RCC 7860 (cell line): ENCODE measurements around the gene SIL1.
"Not testable (repeated sequence)": the region's sequence is repeated elsewhere in the genome, so short reads cannot be mapped to it uniquely, and the experiment has no call there.

Source experiments
- DNase-seq: peaks from one replicate; pipeline ENCODE4 v3.0.0-alpha.2; 2015; ENCODE audit warnings: low spot score
- FAIRE-seq: peaks from 2 replicates; lab custom pipeline; 2012; peaks lifted over from hg19 to GRCh38; lab: Jason Lieb, UNC

Gene SIL1

GRCh38 chr5:139197710-139198669 lies at the start of gene SIL1:
Gene SIL1 (minus strand): TSS chr5:139198368. CDS start chr5:139127843, 70,525 bp downstream.
- DNase-seq (peak; percentile 84), FAIRE-seq (no peak)

- DNase-seq (no peak), FAIRE-seq (no peak)
These were observed 48.2 kb upstream of the SIL1 start for GRCh38 chr5:139246394-139246793.

GRCh38 chr5:139245637-139246339 lies 47.6 kb upstream of the SIL1 start:
- FAIRE-seq: no peak

GRCh38 chr5:139243425-139243970 lies 45.3 kb upstream of the SIL1 start:
- FAIRE-seq: no peak

More at GRCh38 chr5:139245637-139246339, 47.6 kb upstream of the SIL1 start:
- DNase-seq: no peak

GRCh38 chr5:139241139-139241538 lies 43.0 kb upstream of the SIL1 start:
- DNase-seq (no peak), FAIRE-seq (no peak)

More at GRCh38 chr5:139243425-139243970, 45.3 kb upstream of the SIL1 start:
- DNase-seq: no peak

GRCh38 chr5:139236479-139236878 lies 38.3 kb upstream of the SIL1 start:
- FAIRE-seq (no peak), DNase-seq (no peak)

GRCh38 chr5:139232147-139232724 lies 34.1 kb upstream of the SIL1 start:
- DNase-seq (no peak), FAIRE-seq (no peak)

- no peak for DNase-seq
- no peak for FAIRE-seq
These were observed 30.1 kb upstream of the SIL1 start for GRCh38 chr5:139228201-139228803.

- FAIRE-seq: no peak
- no peak for DNase-seq
These were observed 28.0 kb upstream of the SIL1 start for GRCh38 chr5:139226131-139226530.

GRCh38 chr5:139223481-139223880 lies 25.3 kb upstream of the SIL1 start:
- no peak for DNase-seq

GRCh38 chr5:139222346-139222745 lies 24.2 kb upstream of the SIL1 start:
- DNase-seq (no peak), FAIRE-seq (no peak)

More at GRCh38 chr5:139223481-139223880, 25.3 kb upstream of the SIL1 start:
- no peak for FAIRE-seq

GRCh38 chr5:139218038-139218437 lies 19.9 kb upstream of the SIL1 start:
- not testable (repeated sequence) for DNase-seq, FAIRE-seq

GRCh38 chr5:139215107-139215975 lies 17.2 kb upstream of the SIL1 start:
- FAIRE-seq (no peak), DNase-seq (no peak)

- DNase-seq: no peak
- no peak for FAIRE-seq
These were observed 16.5 kb upstream of the SIL1 start for GRCh38 chr5:139214646-139215045.

GRCh38 chr5:139212906-139213305 lies 14.7 kb upstream of the SIL1 start:
- no peak for FAIRE-seq

GRCh38 chr5:139212486-139212885 lies 14.3 kb upstream of the SIL1 start:
- no peak for DNase-seq
- FAIRE-seq: no peak

More at GRCh38 chr5:139212906-139213305, 14.7 kb upstream of the SIL1 start:
- DNase-seq: no peak

- DNase-seq (no peak), FAIRE-seq (no peak)
These were observed 12.4 kb upstream of the SIL1 start for GRCh38 chr5:139210585-139210984.

- DNase-seq (no peak), FAIRE-seq (no peak)
These were observed 9.3 kb upstream of the SIL1 start for GRCh38 chr5:139207297-139208000.

GRCh38 chr5:139205586-139205985 lies 7.4 kb upstream of the SIL1 start:
- FAIRE-seq: no peak
- no peak for DNase-seq
